HG03460 (cell line): Measurements from ENCODE around the gene NR2E3.

Experiments used
- ATAC-seq: cut with Tn5 transposase; IDR thresholded peaks from one replicate; pipeline ENCODE4 v1.9.1; 2021; ENCODE audit not compliant: unreplicated experiment

Gene NR2E3

GRCh38 chr15:71810256-71811035 is at the start of gene NR2E3:
Gene NR2E3 (plus strand): TSS chr15:71810554. CDS start chr15:71810744, 190 bp downstream.
- ATAC-seq: no peak

GRCh38 chr15:71760852-71761251 is 49.5 kb upstream of the NR2E3 start:
- no peak for ATAC-seq

- no peak for ATAC-seq
Observed at GRCh38 chr15:71761649-71762048, 48.7 kb upstream of the NR2E3 start.

GRCh38 chr15:71768184-71768583 is 42.2 kb upstream of the NR2E3 start:
- no peak for ATAC-seq

- no peak for ATAC-seq
Observed at GRCh38 chr15:71773206-71773859, 37.0 kb upstream of the NR2E3 start.

GRCh38 chr15:71775856-71776255 is 34.5 kb upstream of the NR2E3 start:
- no peak for ATAC-seq

- no peak for ATAC-seq
Observed at GRCh38 chr15:71776304-71776703, 34.0 kb upstream of the NR2E3 start.

- ATAC-seq: no peak
Observed at GRCh38 chr15:71777216-71777943, 33.0 kb upstream of the NR2E3 start.

GRCh38 chr15:71779073-71779797 is 31.1 kb upstream of the NR2E3 start:
- no peak for ATAC-seq

- no peak for ATAC-seq
Observed at GRCh38 chr15:71780115-71780976, 30.0 kb upstream of the NR2E3 start.

GRCh38 chr15:71781179-71781964 is 29.0 kb upstream of the NR2E3 start:
- no peak for ATAC-seq

GRCh38 chr15:71781965-71782265 is 28.4 kb upstream of the NR2E3 start:
- ATAC-seq: no peak

GRCh38 chr15:71782422-71783165 is 27.8 kb upstream of the NR2E3 start:
- ATAC-seq: no peak

- no peak for ATAC-seq
Observed at GRCh38 chr15:71784719-71785118, 25.6 kb upstream of the NR2E3 start.

- ATAC-seq: no peak
Observed at GRCh38 chr15:71785996-71786395, 24.4 kb upstream of the NR2E3 start.

GRCh38 chr15:71786673-71787072 is 23.7 kb upstream of the NR2E3 start:
- ATAC-seq: no peak

GRCh38 chr15:71788646-71789579 is 21.4 kb upstream of the NR2E3 start:
- ATAC-seq: no peak

- ATAC-seq: no peak
Observed at GRCh38 chr15:71789616-71790015, 20.7 kb upstream of the NR2E3 start.
